ENCODE data around the gene ZNF783. TPM values are rescaled to one million over a fixed set of nuclear protein-coding genes. Genes with fewer than 3 reads are reported as not detected.

Gene ZNF783
- polyA plus RNA-seq, 1 donor (not counting 4 experiments of a cell fraction or from before 2014, with no cell fraction given), result 4.2 TPM

- peaks cover 3% of the 10 kb centered on the region for H3K79me2 ChIP-seq (ENCODE audit: control insufficient read depth, insufficient read depth, low read length)
- H3K36me3 ChIP-seq (ENCODE audit: control insufficient read depth in 2 of 2, extremely low read depth in 1 of 2, insufficient read depth in 2 of 2, low read length in 2 of 2), result peaks cover 49 to 56% of the 10 kb centered on the region in 2 experiments
- no peak overlapping the region for H3K27ac ChIP-seq (ENCODE audit: control insufficient read depth, insufficient read depth, low read length)
- H3K27me3 ChIP-seq (ENCODE audit: control insufficient read depth, extremely low read depth, insufficient read depth, low read length), result no peaks in the 10 kb centered on the region
- no peak overlapping the region for H3K4me3 ChIP-seq (ENCODE audit: control insufficient read depth in 2 of 3, extremely low read depth in 1 of 3, insufficient read depth in 2 of 3, low read depth in 1 of 3, low read length in 3 of 3)
- H3K4me1 ChIP-seq (ENCODE audit: control insufficient read depth, extremely low read depth, insufficient read depth, low read length), result peaks cover 12% of the 10 kb centered on the region
- dilution Hi-C loops (cut with MboI; ENCODE audit: extremely low pct_ligation_motif_present, low sequenced_read_pairs), result no loop called here
- H3K9me1 ChIP-seq (ENCODE audit: control insufficient read depth, extremely low read depth, insufficient read depth, low read length), result no peaks in the 10 kb centered on the region
- TF ChIP-seq EZH2 (IDR thresholded peaks at IDR 0.05; ENCODE audit: low read length) (no peak), CTCF (optimal IDR thresholded peaks at IDR 0.05 in 1 of 3, IDR thresholded peaks at IDR 0.05 in 1 of 3, conservative IDR thresholded peaks at IDR 0.05 in 1 of 3; ENCODE audit: extremely low read depth in 1 of 3, insufficient read depth in 2 of 3, low read length in 3 of 3) (no peak)
- no peak overlapping the region for H3K9ac ChIP-seq (ENCODE audit: control insufficient read depth, extremely low read depth, insufficient read depth, low read length)
- H4K20me1 ChIP-seq (ENCODE audit: control insufficient read depth, extremely low read depth, insufficient read depth, low read length), result no peaks in the 10 kb centered on the region
- no peak for DNase-seq (ENCODE audit: low read depth, low spot score)
- H2AFZ ChIP-seq (ENCODE audit: control insufficient read depth, low read length), result no peak overlapping the region
- no peak overlapping the region for H3K4me2 ChIP-seq (ENCODE audit: control insufficient read depth, extremely low read depth, insufficient read depth, low read depth, low read length)
- no peak for FAIRE-seq
- H3K9me3 ChIP-seq (ENCODE audit: control insufficient read depth, low read depth, low read length), result no peaks in the 10 kb centered on the region
Observed at GRCh38 chr7:149216402-149216801, 45.6 kb upstream of the ZNF783 start.

- TF ChIP-seq EZH2 (IDR thresholded peaks at IDR 0.05; ENCODE audit: low read length) (no peak), CTCF (optimal IDR thresholded peaks at IDR 0.05 in 1 of 3, IDR thresholded peaks at IDR 0.05 in 1 of 3, conservative IDR thresholded peaks at IDR 0.05 in 1 of 3; ENCODE audit: extremely low read depth in 1 of 3, insufficient read depth in 2 of 3, low read length in 3 of 3) (no peak)
- Histone ChIP-seq H3K9me3 (ENCODE audit: control insufficient read depth, low read depth, low read length) (no peaks in the 10 kb centered on the region), H4K20me1 (ENCODE audit: control insufficient read depth, extremely low read depth, insufficient read depth, low read length) (no peaks in the 10 kb centered on the region), H3K9me1 (ENCODE audit: control insufficient read depth, extremely low read depth, insufficient read depth, low read length) (no peaks in the 10 kb centered on the region), H3K9ac (ENCODE audit: control insufficient read depth, extremely low read depth, insufficient read depth, low read length) (no peak overlapping the region), H3K4me3 (ENCODE audit: control insufficient read depth in 2 of 3, extremely low read depth in 1 of 3, insufficient read depth in 2 of 3, low read depth in 1 of 3, low read length in 3 of 3) (no peak overlapping the region), H3K36me3 (ENCODE audit: control insufficient read depth in 2 of 2, extremely low read depth in 1 of 2, insufficient read depth in 2 of 2, low read length in 2 of 2) (peaks cover 47 to 50% of the 10 kb centered on the region in 2 experiments), H3K27me3 (ENCODE audit: control insufficient read depth, extremely low read depth, insufficient read depth, low read length) (no peaks in the 10 kb centered on the region), H2AFZ (ENCODE audit: control insufficient read depth, low read length) (no peak overlapping the region), H3K4me2 (ENCODE audit: control insufficient read depth, extremely low read depth, insufficient read depth, low read depth, low read length) (no peak overlapping the region), H3K79me2 (ENCODE audit: control insufficient read depth, insufficient read depth, low read length) (peaks cover 3% of the 10 kb centered on the region), H3K4me1 (ENCODE audit: control insufficient read depth, extremely low read depth, insufficient read depth, low read length) (peaks cover 12% of the 10 kb centered on the region), H3K27ac (ENCODE audit: control insufficient read depth, insufficient read depth, low read length) (no peak overlapping the region)
- FAIRE-seq (no peak), DNase-seq (ENCODE audit: low read depth, low spot score) (no peak)
- dilution Hi-C loops (cut with MboI; ENCODE audit: extremely low pct_ligation_motif_present, low sequenced_read_pairs), result no loop called here
Observed at GRCh38 chr7:149217570-149217969, 44.4 kb upstream of the ZNF783 start.
